GM12801 (cell line): Measurements from ENCODE around the gene SLC38A8.

Experiments
- CTCF ChIP-seq: IDR thresholded peaks from one replicate; pipeline ENCODE4 v1.5.1; 2011; ENCODE audit warnings: control low read depth; ENCODE audit not compliant: insufficient read length; ENCODE audit errors: extremely low read depth

SLC38A8 gene

GRCh38 chr16:84085773-84086172 lies 43.2 kb upstream of the SLC38A8 start:
- TF ChIP-seq CTCF, result no peak

GRCh38 chr16:84085271-84085667 lies 42.7 kb upstream of the SLC38A8 start:
- TF ChIP-seq CTCF, result no peak

- TF ChIP-seq CTCF, result peak; percentile 59
These were observed 42.1 kb upstream of the SLC38A8 start for GRCh38 chr16:84084570-84085270.

- no peak for TF ChIP-seq CTCF
These were observed 40.4 kb upstream of the SLC38A8 start for GRCh38 chr16:84082835-84083569.

GRCh38 chr16:84082110-84082509 lies 39.5 kb upstream of the SLC38A8 start:
- TF ChIP-seq CTCF, result no peak

GRCh38 chr16:84081446-84081989 lies 38.9 kb upstream of the SLC38A8 start:
- TF ChIP-seq CTCF, result no peak

GRCh38 chr16:84080813-84081212 lies 38.2 kb upstream of the SLC38A8 start:
- no peak for TF ChIP-seq CTCF
